Renal cortex interstitium (tissue), 11 donors: ENCODE results near the gene ARHGAP26. TPM values are rescaled to one million over a fixed set of nuclear protein-coding genes. Genes with fewer than 3 reads are reported as not detected.

Source experiments
- DNase-seq, 11 donors: peaks; one replicate each; pipeline ENCODE4 v3.0.0-alpha.2; 2013; ENCODE audit warnings: low read depth in 9 of 11, low spot score in 4 of 11; ENCODE audit errors: extremely low read depth in 1 of 11
- polyA plus RNA-seq, 3 donors: library from polyadenylated mRNA; unstranded; fragments of 120-200 nt; gene quantifications; one replicate each; pipeline ENCODE4 v1.2.1, GENCODE V29; 2013; ENCODE audit not compliant: insufficient read length in 3 of 3

The ARHGAP26 gene
- polyA plus RNA-seq, 3 donors = 10.7 to 13.7 (median 10.9) TPM

DNA sequence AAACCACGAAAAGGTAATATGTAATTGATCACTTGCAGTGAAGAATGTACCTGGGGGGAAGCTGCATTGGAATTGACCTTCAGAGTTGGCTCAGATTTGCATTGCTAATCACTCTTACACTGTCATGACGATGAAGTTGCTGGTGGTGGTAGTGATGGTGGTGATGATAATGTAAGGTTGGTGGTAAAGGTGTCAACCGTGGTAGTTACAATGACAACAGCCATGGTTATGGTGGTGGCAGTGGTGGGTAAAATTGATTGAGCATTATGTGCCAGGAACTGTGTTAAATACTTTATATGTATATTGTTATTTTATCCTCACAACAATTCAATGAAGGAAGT is 350.9 kb downstream of the ARHGAP26 start:
- DNase-seq = no peak

DNA sequence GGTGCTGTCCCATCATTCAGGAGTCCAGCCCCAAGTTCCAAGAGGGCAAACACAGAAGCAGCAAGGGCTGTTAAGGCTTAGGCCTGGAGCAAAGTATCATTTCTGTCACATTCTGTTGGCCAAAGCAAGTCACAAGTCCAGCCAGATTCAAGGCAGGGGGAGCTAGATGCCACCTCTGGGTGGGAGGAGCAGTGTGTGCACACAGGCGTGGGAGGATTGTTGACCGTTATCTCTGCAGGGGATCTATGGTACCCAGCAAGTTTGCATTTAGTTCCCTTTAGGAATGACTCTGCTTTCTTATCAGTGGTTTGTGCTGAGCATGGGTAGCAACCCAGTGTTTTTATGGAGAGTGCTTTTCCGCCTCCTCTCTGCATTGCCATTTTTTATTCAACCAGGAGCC is 354.4 kb downstream of the ARHGAP26 start:
- no peak for DNase-seq

- DNase-seq = no peak
These were observed 356.2 kb downstream of the ARHGAP26 start for GRCh38 chr5:143126174-143127019.

DNA sequence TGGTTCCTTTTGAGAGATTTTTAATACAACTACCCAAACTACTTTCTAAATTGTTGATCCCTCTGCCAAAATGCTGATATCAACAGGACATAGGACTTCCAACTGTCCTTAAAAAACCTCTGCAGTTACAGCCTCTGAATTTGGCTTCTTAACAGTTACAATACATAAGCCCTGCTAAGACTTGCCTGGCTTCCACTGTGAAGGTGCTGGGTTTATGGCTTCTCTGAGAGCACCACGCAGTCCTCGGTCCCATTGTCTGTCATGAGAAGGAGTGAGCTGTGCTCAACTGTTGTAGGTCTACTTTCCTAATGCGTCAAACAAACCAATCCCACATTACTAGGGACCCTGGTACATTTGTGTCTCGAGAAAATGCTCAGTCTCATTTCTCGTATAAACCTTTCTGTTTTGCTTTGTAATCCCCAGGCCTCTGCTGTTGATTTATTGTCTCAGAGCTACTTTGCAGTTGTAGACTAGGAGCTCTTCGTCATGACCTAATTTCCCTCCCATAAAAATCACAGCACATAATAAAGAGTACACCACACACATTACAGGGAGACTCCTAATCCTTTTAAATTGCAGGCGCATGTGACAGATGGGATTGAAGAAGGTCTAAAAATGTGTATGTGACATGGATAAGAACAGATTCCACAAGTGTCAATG is 358.4 kb downstream of the ARHGAP26 start:
- DNase-seq = no peak

DNA sequence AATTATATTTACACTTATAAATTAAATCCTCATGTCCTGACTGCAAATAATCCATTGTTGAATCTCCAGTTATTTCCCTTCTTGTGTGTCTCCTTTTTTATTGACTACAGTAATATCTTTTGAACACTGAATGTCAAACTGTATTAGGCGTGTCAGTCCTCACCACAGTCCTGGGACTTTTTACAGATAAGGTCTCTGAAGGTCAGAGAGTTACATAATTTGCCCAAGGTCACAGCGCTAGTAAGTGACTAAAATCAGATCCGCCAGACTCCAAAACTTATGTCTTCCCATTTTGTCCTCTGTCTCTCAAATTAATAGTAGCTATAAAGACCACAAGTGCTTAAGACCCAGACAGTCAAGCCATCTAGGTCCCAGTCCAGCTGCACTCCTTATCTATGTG is 359.0 kb downstream of the ARHGAP26 start:
- no peak for DNase-seq

GRCh38 chr5:143129910-143130612 is 359.9 kb downstream of the ARHGAP26 start:
- no peak for DNase-seq

GRCh38 chr5:143130613-143131305 is 360.6 kb downstream of the ARHGAP26 start:
- DNase-seq = no peak

DNA sequence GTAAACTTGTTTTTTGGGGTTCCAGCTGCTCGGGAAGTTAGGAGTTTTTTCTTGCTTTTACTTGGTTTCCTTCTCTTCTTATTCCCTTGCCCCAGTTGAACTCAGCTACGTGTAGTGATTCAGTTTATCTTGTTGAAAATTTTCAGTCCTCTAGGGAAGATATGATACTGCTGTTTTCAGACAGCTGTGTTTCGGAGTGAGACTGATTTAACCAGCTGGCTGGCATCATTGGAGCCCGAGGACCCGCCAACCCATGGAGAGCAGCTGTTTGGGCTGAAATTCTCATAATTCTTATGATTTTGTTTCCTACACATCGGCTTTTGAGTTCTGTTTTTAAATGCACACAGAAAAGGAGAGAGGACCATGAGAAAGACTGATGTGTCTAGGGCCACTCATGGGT is 361.8 kb downstream of the ARHGAP26 start:
- DNase-seq = no peak

DNA sequence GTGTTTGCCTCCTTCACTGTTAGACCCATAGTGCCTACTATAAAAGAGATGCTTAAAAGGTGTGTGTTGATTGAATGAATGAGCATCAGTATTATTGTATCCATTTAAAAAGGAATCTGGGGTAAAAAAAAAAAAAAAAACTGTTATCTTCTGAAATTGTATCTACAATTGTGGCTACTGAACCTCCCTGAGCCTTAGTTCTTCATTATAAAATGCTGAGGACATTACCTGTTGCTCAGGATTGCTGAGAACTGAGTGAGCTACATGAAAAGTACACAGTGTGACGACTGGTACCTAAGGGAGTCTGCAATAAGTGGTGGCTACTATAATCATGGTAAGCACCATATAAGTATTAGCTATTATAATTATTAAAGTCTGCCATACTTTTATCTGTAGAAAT is 362.6 kb downstream of the ARHGAP26 start:
- no peak for DNase-seq

DNA sequence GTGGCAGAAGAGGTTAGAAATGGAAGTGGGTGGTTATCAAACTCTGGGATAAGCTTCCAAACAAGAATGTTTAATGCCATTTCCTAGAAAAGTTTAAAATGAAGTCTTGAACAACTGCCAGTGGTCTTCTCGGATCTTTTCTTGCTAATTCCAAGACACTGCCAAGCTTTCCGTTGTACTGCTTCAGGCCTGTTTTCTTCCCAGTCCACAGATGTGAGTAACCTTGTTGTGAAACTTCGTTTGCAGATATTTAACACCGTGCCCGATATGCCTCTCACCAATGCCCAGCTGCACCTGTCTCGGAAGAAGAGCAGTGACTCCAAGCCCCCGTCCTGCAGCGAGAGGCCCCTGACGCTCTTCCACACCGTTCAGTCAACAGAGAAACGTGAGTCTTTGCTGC is 363.5 kb downstream of the ARHGAP26 start:
- DNase-seq = no peak

DNA sequence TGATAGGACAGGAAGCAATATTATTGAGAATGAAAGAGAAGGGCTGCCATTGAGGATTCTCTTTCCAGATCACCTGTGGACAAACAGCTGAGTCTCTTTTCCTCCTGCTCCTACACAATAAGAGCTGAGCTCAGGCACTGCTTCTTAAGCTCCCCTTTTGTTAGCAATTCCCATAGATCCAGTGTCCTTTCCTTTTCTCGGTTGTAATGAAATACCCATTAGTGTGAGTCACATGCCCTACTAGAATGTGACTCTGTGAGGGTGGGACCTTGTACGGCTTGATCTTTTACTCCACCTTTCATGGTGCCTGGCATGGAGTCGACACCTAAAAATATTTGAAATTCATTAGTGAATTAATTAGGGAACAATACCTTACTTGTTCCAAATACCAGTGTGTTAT is 364.1 kb downstream of the ARHGAP26 start:
- no peak for DNase-seq

DNA sequence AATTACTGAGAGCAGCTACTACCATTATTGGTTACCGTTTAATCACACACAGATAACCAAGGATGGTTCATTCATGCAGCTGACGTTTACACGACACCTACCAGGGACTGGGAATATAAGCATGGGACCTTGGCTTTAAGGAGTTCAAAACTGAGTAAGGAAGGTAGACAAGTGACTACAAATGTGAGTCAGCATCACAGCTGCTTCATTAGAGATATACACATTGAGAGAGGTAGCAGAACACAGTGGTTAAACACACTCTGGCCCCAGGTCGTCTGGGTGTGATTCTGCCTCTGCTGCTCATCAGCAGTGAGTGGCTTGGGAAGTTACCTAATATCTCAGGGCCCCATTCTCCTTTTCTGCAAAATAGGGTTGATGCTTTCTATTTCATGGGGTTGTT is 364.7 kb downstream of the ARHGAP26 start:
- no peak for DNase-seq

GRCh38 chr5:143135832-143136551 is 365.8 kb downstream of the ARHGAP26 start:
- DNase-seq = no peak

GRCh38 chr5:143138839-143139238 is 368.7 kb downstream of the ARHGAP26 start:
- no peak for DNase-seq

GRCh38 chr5:143139585-143139984 is 369.4 kb downstream of the ARHGAP26 start:
- DNase-seq = no peak

DNA sequence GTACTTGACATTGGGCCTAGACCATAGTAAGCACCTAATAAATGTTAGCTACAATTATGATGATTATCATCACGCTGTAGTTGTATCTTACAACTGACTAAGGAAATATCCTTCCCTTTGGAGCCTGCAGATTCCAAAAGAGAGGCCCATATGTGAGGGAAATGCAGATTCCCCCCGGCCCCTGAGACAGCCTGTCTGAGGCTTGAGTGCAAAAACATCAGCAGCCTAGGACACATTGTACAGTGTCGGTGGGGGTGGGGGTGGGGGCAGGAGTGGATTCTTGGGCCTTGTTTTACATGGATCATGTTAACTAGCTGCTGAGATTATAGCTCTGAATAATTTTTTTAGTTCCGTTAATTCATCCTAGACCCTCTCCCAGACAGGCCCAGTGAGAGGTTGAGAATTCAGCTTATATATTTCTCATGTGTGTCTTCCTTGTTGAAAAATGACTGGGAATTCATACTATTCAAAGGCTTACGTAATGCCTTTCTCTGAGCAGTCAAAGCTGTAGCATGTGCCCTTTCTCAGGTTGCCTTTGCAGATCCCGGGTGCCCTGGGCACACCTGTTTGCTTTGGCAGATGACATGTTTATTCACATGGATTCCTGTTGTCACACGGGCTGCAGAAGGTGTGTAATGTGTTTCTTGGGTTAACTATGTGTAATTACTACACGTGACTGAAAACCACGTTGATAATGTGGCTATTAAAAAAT is 370.5 kb downstream of the ARHGAP26 start:
- DNase-seq = no peak

DNA sequence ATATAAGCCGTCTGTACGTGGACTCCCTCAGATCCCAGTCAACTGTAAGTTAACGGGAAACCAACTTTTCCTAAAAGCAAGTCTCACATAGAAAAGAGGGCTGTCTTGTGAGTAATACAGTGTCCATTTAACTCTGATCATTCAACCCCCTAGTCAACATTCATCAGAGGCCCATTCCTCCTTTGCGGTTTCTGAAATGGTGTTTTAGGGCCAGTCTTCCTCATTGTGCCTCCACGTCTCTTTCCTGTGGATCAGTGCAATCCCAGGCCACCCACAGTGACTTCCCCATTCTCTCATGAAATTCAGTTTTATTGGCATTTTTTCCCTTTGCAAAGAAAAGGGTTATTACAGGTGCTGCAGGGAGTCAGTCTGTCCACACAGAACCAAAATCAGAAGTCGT is 371.5 kb downstream of the ARHGAP26 start:
- no peak for DNase-seq
